Measurements from ENCODE around the gene SYNE1. TPM values are rescaled to one million over a fixed set of nuclear protein-coding genes. Genes with fewer than 3 reads are reported as not detected.

The SYNE1 gene
- total and polyA plus RNA-seq, 2 experiments from 2014 or later = 14.6 to 83.9 TPM

DNA sequence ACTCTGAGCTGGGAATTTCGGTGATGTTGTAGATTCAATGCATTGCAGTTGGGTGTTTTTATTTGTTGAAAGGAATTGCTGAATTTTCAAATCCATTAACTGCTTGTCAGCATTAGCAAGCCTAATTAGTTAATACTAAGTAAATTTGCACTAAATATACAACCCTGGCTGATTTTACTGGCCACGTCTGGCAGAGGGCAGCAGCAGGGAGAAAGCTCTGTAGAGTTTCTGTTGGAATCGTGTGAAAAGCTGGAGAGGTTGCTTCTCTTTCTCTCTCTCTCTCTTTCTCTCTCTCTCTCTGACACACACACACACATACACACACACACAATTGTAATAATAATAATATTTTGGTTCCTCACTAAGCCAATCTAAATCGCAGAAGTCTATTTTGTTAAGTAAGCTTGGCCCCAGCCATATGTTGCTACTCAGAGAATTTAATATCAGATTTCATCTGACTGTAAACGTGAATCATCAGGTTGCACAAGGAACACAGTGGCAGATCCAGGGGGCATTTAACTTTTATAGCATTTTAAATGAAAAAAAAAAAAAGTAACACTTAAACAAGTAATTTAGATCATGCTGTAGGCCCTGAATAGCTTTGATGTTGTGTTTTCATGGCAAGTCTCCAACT, 540.2 kb downstream of the SYNE1 start:
- H3K4me1 ChIP-seq (ENCODE audit: low read depth) = peaks cover 71% of the 10 kb centered on the region
- H3K27ac ChIP-seq = peak overlapping the region; percentile 95
- H3K27me3 ChIP-seq = no peaks in the 10 kb centered on the region
- H3K4me3 ChIP-seq = no peak overlapping the region
- peak in 1 of 2 donors; percentile 82 for DNase-seq (ENCODE audit: low read depth in 1 of 2, low spot score in 1 of 2)
- no peaks in the 10 kb centered on the region for H3K36me3 ChIP-seq
- peak; percentile 32 for TF ChIP-seq CTCF (IDR thresholded peaks at IDR 0.05; ENCODE audit: low read depth, low read length)
- no peaks in the 10 kb centered on the region for H3K9me3 ChIP-seq (ENCODE audit: low read depth)

DNA sequence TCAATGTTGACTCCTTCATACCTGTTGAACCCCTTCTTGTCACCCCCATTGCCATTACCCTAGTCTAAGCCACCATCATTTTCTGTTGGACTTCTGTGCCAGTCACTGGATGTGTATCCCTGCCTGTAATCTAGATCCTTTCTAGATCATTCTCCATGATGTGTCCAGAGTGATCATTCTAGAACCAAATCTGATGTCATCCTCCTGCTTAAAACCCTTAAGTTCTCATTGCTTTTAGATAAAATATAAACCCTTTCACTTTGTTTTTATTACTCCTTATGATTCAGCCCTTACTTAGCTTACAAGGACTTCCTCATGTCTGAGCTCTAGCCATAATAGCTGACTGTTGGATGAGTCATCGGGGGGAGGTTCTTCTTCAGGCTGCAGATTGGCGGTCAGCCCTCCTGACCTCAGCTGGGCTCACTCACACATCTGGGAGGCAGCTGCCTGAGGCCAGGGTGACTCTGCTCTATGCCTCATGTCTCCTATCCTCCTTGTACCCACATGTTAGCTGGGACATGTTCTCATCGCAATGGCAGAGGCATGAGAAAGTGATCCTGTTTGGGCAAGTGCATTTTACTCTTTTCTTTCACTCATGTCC, 542.1 kb downstream of the SYNE1 start:
- no peak overlapping the region for H3K4me3 ChIP-seq
- no peak for TF ChIP-seq CTCF (IDR thresholded peaks at IDR 0.05; ENCODE audit: low read depth, low read length)
- peaks cover 57% of the 10 kb centered on the region for H3K4me1 ChIP-seq (ENCODE audit: low read depth)
- peak in 1 of 2 donors; percentile 98 for DNase-seq (ENCODE audit: low read depth in 1 of 2, low spot score in 1 of 2)
- no peaks in the 10 kb centered on the region for H3K27me3 ChIP-seq
- no peaks in the 10 kb centered on the region for H3K36me3 ChIP-seq
- H3K9me3 ChIP-seq (ENCODE audit: low read depth) = no peaks in the 10 kb centered on the region
- H3K27ac ChIP-seq = no peak overlapping the region

GRCh38 chr6:152094276-152094675, 542.9 kb downstream of the SYNE1 start:
- no peak for DNase-seq (ENCODE audit: low read depth in 1 of 2, low spot score in 1 of 2)
- Histone ChIP-seq H3K27me3 (no peaks in the 10 kb centered on the region), H3K4me1 (ENCODE audit: low read depth) (peaks cover 49% of the 10 kb centered on the region), H3K9me3 (ENCODE audit: low read depth) (no peaks in the 10 kb centered on the region), H3K4me3 (no peak overlapping the region), H3K27ac (no peak overlapping the region), H3K36me3 (no peaks in the 10 kb centered on the region)
- TF ChIP-seq CTCF (IDR thresholded peaks at IDR 0.05; ENCODE audit: low read depth, low read length) = no peak

DNA sequence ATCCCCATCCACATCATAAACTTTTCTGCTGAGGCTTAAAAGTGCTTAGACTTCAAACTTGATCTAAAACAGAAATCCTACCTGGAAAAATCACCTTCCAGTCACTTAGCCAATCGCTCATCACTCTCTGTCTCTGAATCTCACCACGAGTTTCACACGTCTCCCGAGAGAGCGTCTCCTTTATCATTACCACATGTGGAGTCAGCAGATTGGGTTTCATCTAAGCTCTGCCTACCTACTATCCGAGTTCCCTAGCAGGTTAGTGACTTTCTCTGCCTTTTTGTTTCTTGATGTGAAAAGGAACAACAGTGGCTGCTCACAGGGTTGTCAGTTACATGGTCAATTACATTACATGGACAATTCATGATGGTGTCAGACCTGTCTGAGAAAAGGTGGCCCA, 543.5 kb downstream of the SYNE1 start:
- no peak for TF ChIP-seq CTCF (IDR thresholded peaks at IDR 0.05; ENCODE audit: low read depth, low read length)
- H3K4me3 ChIP-seq = no peak overlapping the region
- DNase-seq (ENCODE audit: low read depth in 1 of 2, low spot score in 1 of 2) = no peak

DNA sequence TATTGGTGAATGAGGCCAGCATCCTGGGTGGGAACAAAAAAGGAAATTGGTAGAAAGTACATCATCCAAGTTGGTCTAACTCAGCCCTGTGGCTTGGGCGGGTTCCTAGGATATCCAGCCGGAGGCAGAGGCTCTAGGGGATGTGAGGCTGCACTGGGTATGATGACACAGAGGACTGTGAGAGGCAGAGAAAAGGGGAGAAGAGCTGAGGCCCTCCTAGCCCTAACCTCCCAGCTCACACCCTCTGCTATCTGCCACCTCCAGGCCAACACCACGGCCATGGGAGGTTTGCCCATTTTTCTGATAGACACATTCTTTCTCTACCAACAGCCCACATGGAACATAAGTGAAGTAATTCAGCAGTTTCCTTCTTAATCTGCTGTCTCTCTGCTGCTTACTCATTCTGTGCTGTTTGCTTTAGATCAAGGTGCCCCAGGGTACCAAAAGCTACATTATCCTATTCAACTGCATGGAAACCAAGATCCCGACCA, 545.3 kb downstream of the SYNE1 start:
- Histone ChIP-seq H3K9me3 (ENCODE audit: low read depth) (no peaks in the 10 kb centered on the region), H3K4me3 (no peak overlapping the region), H3K36me3 (no peaks in the 10 kb centered on the region), H3K27me3 (no peaks in the 10 kb centered on the region), H3K27ac (no peak overlapping the region), H3K4me1 (ENCODE audit: low read depth) (peaks cover 29% of the 10 kb centered on the region)
- TF ChIP-seq CTCF (IDR thresholded peaks at IDR 0.05; ENCODE audit: low read depth, low read length) = no peak
- peak in 1 of 2 donors; percentile 78 for DNase-seq (ENCODE audit: low read depth in 1 of 2, low spot score in 1 of 2)

More for the DNA sequence above, 543.5 kb downstream of the SYNE1 start:
- H3K27me3 ChIP-seq = no peaks in the 10 kb centered on the region
- no peaks in the 10 kb centered on the region for H3K9me3 ChIP-seq (ENCODE audit: low read depth)
- H3K4me1 ChIP-seq (ENCODE audit: low read depth) = peaks cover 44% of the 10 kb centered on the region
- H3K27ac ChIP-seq = peak overlapping the region; percentile 24
- no peaks in the 10 kb centered on the region for H3K36me3 ChIP-seq

Measured in cardiac muscle cell (in vitro differentiated cells and primary cell).